Activated T-helper 17 cell treated with anti-CD3 and anti-CD28 coated beads, Interleukin-2, amount 50 U/mL, for 72 hours (primary cell): ENCODE results near the gene FNDC10. TPM values are rescaled to one million over a fixed set of nuclear protein-coding genes. Genes with fewer than 3 reads are reported as not detected.
"Not testable (repeated sequence)": the region's sequence is repeated elsewhere in the genome, so short reads cannot be mapped to it uniquely, and the experiment has no call there.

ENCODE experiments used
- ATAC-seq: fragments of 150-1000 bp; cut with Tn5 transposase; replicated peaks from 2 replicates; pipeline ENCODE4 v1.10.0; 2021; ENCODE audit warnings: mild to moderate bottlenecking, moderate library complexity
- H3K27ac Mint-ChIP-seq: one replicate; pipeline ENCODE4 v1.8.0; 2022; ENCODE audit warnings: mixed read lengths
- H3K27me3 Mint-ChIP-seq: one replicate; pipeline ENCODE4 v1.8.0; 2022; ENCODE audit warnings: mixed read lengths
- H3K36me3 Mint-ChIP-seq: one replicate; pipeline ENCODE4 v1.8.0; 2022; ENCODE audit warnings: low read depth, mild to moderate bottlenecking, mixed read lengths
- H3K4me1 Mint-ChIP-seq: one replicate; pipeline ENCODE4 v1.8.0; 2022; ENCODE audit warnings: mixed read lengths
- H3K4me3 Mint-ChIP-seq: one replicate; pipeline ENCODE4 v1.8.0; 2022; ENCODE audit warnings: mild to moderate bottlenecking, mixed read lengths
- H3K9me3 Mint-ChIP-seq: one replicate; pipeline ENCODE4 v1.8.0; 2022; ENCODE audit warnings: mixed read lengths
- total RNA-seq, 2 donors: library from RNA; stranded (reverse); gene quantifications; one replicate each; pipeline ENCODE4 v1.2.3, GENCODE V29; 2022

The FNDC10 gene
- 1 to 10 TPM; 1.1 to 1.4 TPM for total RNA-seq

DNA sequence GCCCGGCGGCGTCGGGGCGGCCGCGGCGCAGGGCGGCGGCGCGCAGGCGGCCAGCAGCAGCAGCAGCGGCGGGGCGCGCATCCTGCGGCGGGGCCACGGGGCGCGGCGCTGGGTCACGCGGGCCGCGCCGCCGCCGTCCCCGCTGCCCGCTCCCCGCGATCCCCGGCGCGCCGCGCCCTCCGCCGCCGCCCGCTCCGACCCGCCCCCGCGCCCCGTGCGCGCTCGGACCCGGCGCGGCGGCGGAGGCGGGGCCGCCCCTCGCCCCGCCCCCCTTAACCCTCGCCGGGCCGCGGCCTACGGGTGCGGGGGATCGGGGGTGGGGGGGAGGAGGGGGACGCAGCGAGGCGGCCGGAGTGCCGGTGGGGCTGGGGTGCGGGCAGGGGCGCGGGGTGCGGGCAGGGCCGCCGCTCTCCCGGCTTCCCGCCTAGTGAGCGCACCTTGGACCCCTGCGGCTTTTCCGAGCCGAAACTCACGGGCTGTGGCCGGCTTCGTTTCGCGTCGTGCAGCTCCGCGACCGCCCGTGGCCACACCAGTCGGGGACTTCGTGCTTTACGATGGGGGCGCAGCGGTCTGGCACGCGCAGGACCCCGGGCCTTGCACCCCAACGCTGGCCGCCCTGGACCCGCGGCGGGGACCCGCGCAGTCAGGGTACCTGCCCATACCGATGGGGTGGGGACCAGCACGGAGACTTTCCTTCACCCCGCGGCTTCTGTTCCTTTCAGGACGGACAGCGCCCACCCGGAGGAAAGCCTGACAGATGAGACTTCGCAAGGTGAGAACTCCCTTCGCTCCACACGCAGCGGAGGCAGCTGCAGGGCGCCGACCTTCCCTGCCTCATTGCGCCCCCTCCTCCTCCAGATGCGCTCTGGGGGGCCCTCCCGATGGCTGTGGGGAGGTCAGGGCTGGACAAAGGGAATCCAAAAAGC, at the start of gene FNDC10:
TSS of gene FNDC10 (minus strand) at position 201 of the 926 bp plus-strand sequence. CDS start at position 81, 120 bp downstream.
- Mint-ChIP-seq H3K27me3 (no peaks in the 10 kb centered on the region), H3K36me3 (no peaks in the 10 kb centered on the region), H3K27ac (peak within 1 kb of the TSS; percentile 63), H3K4me1 (no peaks in the 10 kb centered on the region), H3K9me3 (no peaks in the 10 kb centered on the region), H3K4me3 (peak within 1 kb of the TSS; percentile 79)
- ATAC-seq: peak; percentile 45

DNA sequence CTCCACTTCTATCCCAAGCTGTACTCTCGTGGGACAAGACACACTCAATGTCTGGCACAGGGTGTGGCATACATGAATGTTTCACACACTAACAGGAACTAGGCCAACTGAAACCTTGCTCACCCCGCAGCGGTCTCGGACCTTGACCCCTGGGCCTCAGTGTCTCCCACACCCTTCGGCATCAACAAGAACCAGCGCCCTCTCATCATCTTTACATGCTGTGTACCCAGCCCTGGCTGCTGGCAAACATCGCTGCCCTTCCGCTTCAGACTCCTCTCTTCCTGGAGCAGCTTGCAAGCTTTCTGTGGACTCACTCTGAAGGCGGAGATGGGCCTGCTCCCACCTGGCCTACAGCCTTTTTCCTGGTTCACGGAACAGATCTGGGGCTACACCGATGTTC, 48.3 kb upstream of the FNDC10 start:
- peaks cover 74% of the 10 kb centered on the region for H3K36me3 Mint-ChIP-seq
- H3K9me3 Mint-ChIP-seq, H3K4me1 Mint-ChIP-seq, H3K27me3 Mint-ChIP-seq, H3K4me3 Mint-ChIP-seq, ATAC-seq: not testable (repeated sequence)
- H3K27ac Mint-ChIP-seq: peak overlapping the region; percentile 38

DNA sequence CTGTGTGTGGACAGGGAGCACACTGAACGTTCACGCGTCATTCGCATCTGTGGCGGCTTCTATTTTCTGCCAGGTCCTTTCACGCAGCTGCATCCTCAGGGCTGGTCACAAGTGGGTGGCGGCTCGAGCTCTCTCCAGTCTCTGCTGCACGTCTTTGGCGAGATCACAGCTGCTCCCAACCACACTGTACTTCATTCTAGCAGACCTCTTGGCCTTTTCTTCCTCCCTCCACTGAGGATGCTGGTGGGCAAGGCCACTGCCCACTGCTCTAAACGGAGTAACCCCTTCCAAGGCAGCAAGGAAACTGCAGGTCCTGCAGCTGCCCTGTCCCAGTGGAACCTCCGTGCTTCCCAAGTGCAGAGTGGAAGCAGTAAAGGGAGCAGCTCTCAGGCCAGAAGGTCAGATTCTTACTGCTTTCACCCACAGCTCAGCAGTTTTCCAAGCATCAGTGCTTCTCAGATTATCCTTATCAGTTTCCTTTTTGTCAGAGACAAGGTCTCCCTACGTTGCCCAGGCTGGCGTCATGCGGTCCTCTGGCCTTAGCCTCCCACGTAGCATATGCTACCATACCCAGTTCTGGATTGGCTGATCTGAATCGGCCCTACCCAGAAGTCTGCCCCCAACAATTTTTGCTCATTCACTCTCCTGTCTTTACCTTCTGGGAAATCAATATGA, 47.8 kb upstream of the FNDC10 start:
- Mint-ChIP-seq H3K36me3 (peaks cover 69% of the 10 kb centered on the region), H3K27ac (peak overlapping the region; percentile 38)
- ATAC-seq, H3K9me3 Mint-ChIP-seq, H3K27me3 Mint-ChIP-seq, H3K4me1 Mint-ChIP-seq, H3K4me3 Mint-ChIP-seq: not testable (repeated sequence)

DNA sequence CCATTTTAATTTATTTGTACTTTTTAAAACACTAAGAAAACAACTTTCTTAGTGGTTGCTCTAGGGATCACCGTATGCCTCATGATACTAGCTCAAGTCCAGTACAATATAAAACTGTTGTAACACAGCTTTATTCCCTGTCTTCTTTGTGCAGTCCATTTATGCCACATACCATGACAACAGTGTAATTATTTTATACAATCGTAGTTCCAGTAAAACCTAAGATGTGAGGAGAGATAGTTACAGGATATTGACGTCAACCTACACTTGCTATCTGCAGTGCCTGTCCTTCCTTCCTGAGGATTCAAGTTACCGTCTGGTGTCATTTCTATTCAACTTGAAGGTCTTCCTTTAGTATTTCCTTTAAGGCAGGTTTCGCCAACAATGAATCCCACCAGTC, 46.4 kb upstream of the FNDC10 start:
- not testable (repeated sequence) for H3K27ac Mint-ChIP-seq, H3K9me3 Mint-ChIP-seq, ATAC-seq, H3K4me3 Mint-ChIP-seq, H3K27me3 Mint-ChIP-seq, H3K4me1 Mint-ChIP-seq
- peaks cover 55% of the 10 kb centered on the region for H3K36me3 Mint-ChIP-seq

DNA sequence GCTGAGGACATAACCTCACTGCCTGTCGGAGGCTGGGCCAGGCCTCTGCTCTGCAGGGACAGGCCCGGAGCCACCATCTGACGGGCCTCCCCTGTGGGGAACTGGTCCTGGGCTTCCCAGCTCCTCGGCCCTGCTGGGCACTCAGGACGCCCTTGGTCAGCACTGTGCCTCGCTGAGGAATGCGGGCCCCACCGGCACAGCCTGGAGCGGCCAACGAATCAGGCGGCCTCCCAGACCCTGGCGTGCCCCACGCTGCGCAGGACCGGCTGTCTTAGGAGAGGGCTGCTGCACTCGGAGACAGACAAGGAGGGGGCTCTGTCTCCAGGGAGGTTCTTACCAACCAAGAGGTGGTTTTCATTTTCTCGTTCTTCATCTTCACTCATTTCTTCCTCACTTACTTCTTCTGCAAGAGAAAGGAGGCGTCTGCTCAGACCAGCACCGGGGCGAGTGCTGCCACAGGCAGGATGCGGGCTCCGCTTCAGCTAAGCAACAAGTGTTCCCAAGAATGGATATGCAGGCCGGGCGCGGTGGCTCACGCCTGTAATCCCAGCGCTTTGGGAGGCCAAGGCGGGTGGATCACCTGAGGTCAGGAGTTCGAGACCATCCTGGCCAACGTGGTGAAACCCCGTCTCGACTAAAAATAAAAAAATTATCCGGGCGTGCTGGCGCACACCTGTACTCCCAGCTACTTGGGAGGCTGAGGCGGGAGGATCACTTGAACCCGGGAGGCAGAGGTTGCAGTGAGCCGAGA, 41.0 kb upstream of the FNDC10 start:
- H3K36me3 Mint-ChIP-seq, H3K4me3 Mint-ChIP-seq, H3K27ac Mint-ChIP-seq, H3K9me3 Mint-ChIP-seq, H3K27me3 Mint-ChIP-seq, ATAC-seq, H3K4me1 Mint-ChIP-seq: not testable (repeated sequence)

DNA sequence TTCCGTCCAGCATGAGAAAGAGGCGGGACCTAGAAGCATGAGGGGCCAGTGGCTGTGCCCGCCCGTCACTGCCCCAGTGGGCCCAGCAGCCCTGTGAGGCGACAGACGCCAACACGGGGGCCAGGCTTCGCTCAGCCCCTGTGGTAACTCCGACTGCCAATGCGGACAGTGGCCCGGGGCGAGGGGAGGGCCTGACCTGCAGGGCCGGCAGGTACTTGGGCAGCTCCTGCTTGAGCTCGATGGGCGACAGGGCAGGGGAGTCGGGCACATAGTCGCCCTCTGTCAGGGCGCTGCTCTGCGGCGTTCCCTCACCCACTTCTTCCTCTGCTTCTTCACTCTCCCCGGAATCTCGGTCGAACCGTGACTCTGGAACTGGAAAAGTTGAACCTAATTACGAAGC, 40.1 kb upstream of the FNDC10 start:
- H3K36me3 Mint-ChIP-seq, H3K27ac Mint-ChIP-seq, H3K4me3 Mint-ChIP-seq, H3K27me3 Mint-ChIP-seq, H3K9me3 Mint-ChIP-seq, ATAC-seq, H3K4me1 Mint-ChIP-seq: not testable (repeated sequence)

DNA sequence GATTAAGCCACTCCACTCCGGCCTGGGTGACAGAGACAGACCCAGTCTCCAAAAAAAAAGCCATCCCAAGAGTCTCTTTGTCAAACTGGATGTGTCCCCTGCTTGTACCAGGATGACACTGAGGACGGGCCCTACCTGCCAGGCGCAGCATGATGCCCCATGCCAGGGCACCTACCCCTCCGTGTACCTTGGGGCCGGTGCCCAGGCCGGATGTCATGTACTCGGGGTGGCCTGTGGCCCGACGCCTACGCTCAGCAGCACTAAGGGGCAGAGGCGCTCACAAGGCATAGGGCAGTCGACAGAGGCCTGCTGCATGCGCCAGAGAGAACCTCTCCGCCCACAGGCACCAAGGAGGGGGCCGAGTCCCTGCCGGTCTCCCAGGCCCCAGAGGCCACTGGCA, 39.4 kb upstream of the FNDC10 start:
- ATAC-seq, H3K27ac Mint-ChIP-seq, H3K4me1 Mint-ChIP-seq, H3K9me3 Mint-ChIP-seq, H3K36me3 Mint-ChIP-seq, H3K4me3 Mint-ChIP-seq, H3K27me3 Mint-ChIP-seq: not testable (repeated sequence)

DNA sequence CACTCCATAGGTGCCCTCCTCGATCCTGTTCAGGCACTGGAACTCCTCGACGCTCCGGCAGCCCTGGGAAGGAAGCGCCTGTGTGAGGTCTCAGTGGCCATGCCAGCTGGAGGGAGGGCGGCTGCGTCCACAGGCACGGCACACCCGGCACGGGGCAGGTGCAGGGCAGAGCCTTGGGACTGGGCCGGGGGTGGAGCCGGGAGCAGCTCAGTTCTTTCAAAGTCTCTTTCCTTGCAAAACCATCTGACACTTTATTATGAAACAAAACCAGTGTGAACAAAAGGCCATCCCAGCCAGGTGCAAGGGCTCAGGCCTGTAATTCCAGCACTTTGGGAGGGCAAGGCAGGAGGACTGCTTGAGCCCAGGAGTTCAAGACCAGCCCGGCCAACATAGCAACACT, 38.6 kb upstream of the FNDC10 start:
- H3K4me1 Mint-ChIP-seq, ATAC-seq, H3K27ac Mint-ChIP-seq, H3K9me3 Mint-ChIP-seq, H3K36me3 Mint-ChIP-seq, H3K4me3 Mint-ChIP-seq, H3K27me3 Mint-ChIP-seq: not testable (repeated sequence)

DNA sequence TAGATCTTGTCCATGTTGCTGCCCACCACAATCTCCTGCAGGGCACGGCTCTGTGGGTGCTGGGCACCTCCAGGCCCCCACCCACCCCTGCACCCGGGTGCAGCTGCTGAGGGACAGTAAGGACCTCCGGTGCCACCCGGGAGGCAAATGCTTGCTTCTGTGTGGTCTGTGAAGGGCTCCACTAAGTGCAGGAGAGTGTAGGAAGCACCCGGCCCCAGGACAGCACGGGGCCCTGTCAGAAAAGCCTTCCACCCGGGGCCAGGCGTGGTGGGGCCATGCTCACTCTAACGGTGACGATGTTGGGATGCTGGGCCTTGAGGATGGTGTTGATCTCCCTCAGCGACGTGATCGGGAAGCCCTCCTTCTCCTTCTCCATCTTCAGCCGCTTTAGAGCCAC, 37.5 kb upstream of the FNDC10 start:
- H3K4me3 Mint-ChIP-seq, ATAC-seq, H3K36me3 Mint-ChIP-seq, H3K27ac Mint-ChIP-seq, H3K9me3 Mint-ChIP-seq, H3K27me3 Mint-ChIP-seq, H3K4me1 Mint-ChIP-seq: not testable (repeated sequence)

DNA sequence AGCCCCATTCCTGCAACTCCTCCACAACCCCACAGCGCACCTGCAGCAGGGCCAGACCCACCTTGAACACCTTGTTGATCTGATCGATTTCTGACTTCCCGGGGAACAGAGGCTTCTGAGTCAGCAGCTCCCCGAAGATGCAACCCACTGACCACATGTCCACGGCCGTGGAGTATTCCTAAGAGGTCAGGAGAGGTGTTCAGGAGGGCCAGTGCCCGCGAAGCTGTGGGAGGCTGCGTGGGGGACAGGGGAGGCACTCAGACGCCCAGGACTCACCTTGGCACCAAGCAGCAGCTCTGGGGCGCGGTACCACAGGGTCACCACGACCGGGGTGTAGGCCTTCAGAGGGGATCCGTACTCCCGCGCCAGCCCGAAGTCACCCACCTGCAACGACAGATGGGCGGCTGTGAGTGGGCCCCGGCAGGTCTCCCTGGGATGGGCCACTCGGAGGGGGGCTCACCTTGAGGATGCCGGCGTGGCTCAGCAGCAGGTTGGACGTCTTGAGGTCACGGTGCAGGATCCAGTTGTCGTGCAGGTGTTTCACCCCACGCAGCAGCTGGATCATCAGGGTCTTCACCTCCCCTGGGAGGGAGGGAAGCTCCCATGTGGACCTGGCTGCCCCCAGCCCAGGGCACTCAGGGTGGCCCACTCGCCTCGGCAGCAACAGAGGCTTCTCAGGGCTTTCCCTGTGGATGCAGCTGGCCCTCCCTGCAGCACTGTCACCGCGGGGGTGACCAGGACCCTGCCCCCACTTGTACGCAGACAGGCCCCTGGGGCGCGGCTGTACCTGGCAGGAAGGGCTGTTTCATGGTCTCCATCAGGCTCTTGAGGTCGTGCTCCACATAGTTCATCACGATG, 36.9 kb upstream of the FNDC10 start:
- not testable (repeated sequence) for H3K4me1 Mint-ChIP-seq, H3K36me3 Mint-ChIP-seq, ATAC-seq, H3K9me3 Mint-ChIP-seq, H3K4me3 Mint-ChIP-seq, H3K27ac Mint-ChIP-seq, H3K27me3 Mint-ChIP-seq

DNA sequence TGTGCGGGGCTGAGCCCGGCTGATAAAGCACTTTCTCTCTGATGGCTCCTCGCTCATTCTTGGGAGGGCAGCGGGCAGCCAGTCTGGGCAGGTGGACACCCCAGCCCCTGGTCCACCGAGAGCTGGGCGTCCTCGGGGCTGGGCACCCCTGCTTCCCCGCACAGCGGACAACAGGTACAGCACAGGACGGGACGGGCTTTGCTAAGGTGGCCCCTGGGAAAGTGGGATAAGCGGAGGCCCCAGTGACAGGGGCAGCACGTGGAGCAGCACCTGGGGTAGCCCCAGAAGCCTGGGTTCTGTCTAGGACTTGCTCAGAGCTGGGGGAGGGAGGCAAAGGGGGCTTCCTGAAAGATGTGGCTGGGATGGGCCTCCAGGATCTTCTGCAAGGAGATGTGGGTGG, 34.7 kb upstream of the FNDC10 start:
- H3K4me3 Mint-ChIP-seq, H3K27ac Mint-ChIP-seq, H3K4me1 Mint-ChIP-seq, H3K9me3 Mint-ChIP-seq, H3K36me3 Mint-ChIP-seq, H3K27me3 Mint-ChIP-seq, ATAC-seq: not testable (repeated sequence)

DNA sequence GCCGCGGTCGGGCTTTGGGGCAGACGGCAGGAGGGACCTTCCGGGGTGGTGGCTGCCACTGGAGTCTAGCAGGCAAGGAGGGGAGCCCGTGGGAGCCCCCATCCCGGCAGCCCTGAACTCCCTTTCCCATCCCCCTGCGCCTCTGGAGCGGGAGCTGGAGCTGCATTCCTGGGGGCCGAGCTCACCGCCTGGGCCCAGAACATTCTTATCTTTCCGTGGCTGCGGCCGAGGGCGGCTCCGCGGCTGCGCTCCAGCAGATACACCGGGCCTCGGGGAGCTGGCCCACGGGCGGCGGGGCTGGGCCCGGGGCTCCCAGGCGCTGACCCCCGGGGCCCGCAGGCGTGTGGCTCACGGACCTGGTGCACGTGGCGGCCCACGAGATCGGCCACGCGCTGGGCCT, 33.5 kb upstream of the FNDC10 start:
- not testable (repeated sequence) for H3K36me3 Mint-ChIP-seq, H3K27me3 Mint-ChIP-seq, H3K4me1 Mint-ChIP-seq, ATAC-seq, H3K9me3 Mint-ChIP-seq, H3K4me3 Mint-ChIP-seq, H3K27ac Mint-ChIP-seq

DNA sequence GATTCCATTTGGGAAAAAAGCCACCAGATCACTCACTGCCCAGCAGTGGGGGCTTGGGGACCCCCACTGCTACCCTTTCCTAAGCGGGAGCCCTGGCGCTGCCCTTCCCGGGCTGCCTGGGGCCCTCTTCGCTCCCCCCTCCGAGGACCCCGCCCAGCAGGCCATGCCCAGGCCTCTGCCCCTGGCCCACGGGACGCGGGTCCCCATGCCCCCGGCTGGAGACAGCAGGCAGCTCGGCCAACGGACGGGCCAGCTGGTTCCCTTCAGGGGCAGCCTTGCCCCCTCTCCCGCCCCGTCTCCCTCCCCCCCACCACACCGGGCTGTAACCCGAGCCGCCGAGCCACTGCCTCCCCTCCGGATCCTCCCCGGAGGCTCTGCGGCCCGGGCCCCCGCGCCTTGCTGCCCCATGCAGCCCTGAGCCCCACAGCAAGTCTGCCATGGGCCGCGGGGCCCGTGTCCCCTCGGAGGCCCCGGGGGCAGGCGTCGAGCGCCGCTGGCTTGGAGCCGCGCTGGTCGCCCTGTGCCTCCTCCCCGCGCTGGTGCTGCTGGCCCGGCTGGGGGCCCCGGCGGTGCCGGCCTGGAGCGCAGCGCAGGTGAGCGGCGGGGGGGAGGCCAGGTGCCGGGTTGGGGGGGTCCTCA, 32.0 kb upstream of the FNDC10 start, which contains the start of gene MMP23B:
TSS of gene MMP23B (plus strand) at position 392 of the 639 bp plus-strand sequence. CDS start at position 438, 46 bp downstream.
- H3K9me3 Mint-ChIP-seq: no peaks in the 10 kb centered on the region
- peak within 1 kb of the TSS; percentile 62 for H3K4me3 Mint-ChIP-seq
- ATAC-seq: no peak
- H3K27ac Mint-ChIP-seq: no peak within 1 kb of the TSS
- no peaks in the 10 kb centered on the region for H3K27me3 Mint-ChIP-seq
- peaks cover 9% of the 10 kb centered on the region for H3K36me3 Mint-ChIP-seq
- H3K4me1 Mint-ChIP-seq: no peaks in the 10 kb centered on the region
